Measurements from ENCODE around the gene AGR2.

DNA sequence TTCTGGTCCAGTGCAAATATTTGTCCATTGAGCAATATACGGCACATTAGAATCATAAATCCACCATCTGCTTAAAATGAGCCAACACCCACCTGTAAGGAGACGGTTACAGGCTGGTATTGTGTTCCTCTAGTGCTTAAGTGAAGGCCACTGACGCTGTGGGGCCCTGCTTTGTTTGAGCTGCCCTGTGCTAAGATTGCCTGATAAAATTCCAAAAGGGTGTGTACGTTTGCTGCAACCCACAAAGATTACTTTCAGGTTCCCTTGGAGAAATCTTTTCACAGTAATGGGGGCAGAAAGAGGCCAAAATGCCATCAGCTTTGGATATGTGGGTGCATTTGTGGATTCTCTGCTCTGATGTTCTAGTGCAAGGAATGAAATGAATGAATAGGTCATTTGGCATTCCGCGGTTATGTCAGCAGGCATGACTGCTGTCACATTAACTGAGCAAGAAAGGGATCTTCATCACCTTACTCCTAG lies 42.6 kb upstream of the AGR2 start:
- TF ChIP-seq, protein P1, sequence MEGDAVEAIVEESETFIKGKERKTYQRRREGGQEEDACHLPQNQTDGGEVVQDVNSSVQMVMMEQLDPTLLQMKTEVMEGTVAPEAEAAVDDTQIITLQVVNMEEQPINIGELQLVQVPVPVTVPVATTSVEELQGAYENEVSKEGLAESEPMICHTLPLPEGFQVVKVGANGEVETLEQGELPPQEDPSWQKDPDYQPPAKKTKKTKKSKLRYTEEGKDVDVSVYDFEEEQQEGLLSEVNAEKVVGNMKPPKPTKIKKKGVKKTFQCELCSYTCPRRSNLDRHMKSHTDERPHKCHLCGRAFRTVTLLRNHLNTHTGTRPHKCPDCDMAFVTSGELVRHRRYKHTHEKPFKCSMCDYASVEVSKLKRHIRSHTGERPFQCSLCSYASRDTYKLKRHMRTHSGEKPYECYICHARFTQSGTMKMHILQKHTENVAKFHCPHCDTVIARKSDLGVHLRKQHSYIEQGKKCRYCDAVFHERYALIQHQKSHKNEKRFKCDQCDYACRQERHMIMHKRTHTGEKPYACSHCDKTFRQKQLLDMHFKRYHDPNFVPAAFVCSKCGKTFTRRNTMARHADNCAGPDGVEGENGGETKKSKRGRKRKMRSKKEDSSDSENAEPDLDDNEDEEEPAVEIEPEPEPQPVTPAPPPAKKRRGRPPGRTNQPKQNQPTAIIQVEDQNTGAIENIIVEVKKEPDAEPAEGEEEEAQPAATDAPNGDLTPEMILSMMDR (IDR thresholded peaks at IDR 0.05 in 8 of 11, conservative IDR thresholded peaks at IDR 0.05 in 3 of 11), result no peak
- TF ChIP-seq POLR2A (IDR thresholded peaks at IDR 0.05) (no peak), POLR2AphosphoS5 (IDR thresholded peaks at IDR 0.05) (no peak)

Measured in spleen (tissue), 7 donors.